Osteocyte (in vitro differentiated cells): ENCODE measurements around the gene MIXL1. TPM values are rescaled to one million over a fixed set of nuclear protein-coding genes. Genes with fewer than 3 reads are reported as not detected.
"Not testable (repeated sequence)": the region's sequence is repeated elsewhere in the genome, so short reads cannot be mapped to it uniquely, and the experiment has no call there.

Experiments used
- DNase-seq: peaks from one replicate; pipeline ENCODE4 v3.0.0; 2021; ENCODE audit warnings: mixed read lengths; ENCODE audit not compliant: unreplicated experiment; ENCODE audit errors: extremely low spot score
- H3K27ac Mint-ChIP-seq: one replicate; pipeline ENCODE4 v1.8.0; 2021; ENCODE audit warnings: mild to moderate bottlenecking, mixed read lengths; ENCODE audit not compliant: unreplicated experiment
- H3K27me3 Mint-ChIP-seq: one replicate; pipeline ENCODE4 v1.8.0; 2021; ENCODE audit warnings: mixed read lengths; ENCODE audit not compliant: unreplicated experiment
- H3K36me3 Mint-ChIP-seq: one replicate; pipeline ENCODE4 v1.8.0; 2021; ENCODE audit warnings: mixed read lengths; ENCODE audit not compliant: unreplicated experiment
- H3K4me1 Mint-ChIP-seq: one replicate; pipeline ENCODE4 v1.8.0; 2021; ENCODE audit warnings: mixed read lengths; ENCODE audit not compliant: unreplicated experiment
- H3K4me3 Mint-ChIP-seq: one replicate; pipeline ENCODE4 v1.8.0; 2021; ENCODE audit warnings: mild to moderate bottlenecking, moderate library complexity, mixed read lengths; ENCODE audit not compliant: unreplicated experiment
- H3K9me3 Mint-ChIP-seq: one replicate; pipeline ENCODE4 v1.8.0; 2021; ENCODE audit warnings: mixed read lengths; ENCODE audit not compliant: unreplicated experiment
- total RNA-seq: library from RNA; stranded (reverse); gene quantifications from 2 replicates; pipeline ENCODE4 v1.2.1, GENCODE V29; 2021
- TF ChIP-seq, protein P1 (sequence below): fragments of 200-600 bp; sonication (generic); IDR thresholded peaks from 2 replicates; pipeline ENCODE4 v1.5.0; 2021; ENCODE audit warnings: antibody characterized with exemption, mild to moderate bottlenecking, moderate library complexity

MIXL1 gene
- total RNA-seq, 1 donor from 2014 or later: not detected

DNA sequence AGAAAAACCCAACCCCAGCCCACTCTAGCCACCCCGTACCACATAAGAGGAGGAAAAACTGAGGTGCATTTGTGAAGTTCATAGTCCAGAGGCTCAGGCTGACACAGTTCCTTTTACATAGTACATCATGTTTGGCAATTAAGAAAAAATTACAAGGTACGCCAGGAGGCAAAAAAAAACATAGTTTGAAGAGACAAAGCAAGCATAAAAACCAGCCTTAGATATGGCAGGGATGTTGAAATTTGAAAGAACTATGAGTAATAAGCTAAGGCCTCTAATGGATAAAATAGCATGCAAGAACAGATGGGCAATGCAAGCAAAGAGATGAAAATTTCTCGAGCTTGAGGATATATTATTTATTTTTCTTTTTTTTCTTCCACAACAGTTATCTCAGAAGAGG is 31.9 kb downstream of the MIXL1 start:
- no peak for DNase-seq
- H3K9me3 Mint-ChIP-seq: peaks cover 5% of the 10 kb centered on the region

DNA sequence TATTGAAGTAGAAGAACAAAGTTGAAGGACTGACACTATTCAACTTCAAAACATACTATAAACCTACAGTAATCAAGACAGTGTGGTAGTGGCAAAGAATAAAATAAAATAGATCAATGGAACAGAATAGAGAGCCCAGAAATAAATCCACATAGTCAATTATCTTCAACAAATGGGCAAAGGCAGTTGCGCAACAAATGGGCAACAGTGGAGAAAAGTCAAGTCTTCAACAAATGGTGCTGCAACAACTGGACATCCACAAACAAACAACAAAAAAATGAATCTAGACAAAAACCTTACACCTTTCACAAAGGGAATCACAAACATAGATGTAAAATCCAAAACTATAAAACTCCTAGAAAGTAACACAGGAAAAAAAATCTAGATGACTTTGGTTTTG is 38.4 kb downstream of the MIXL1 start:
- Mint-ChIP-seq H3K36me3 (peaks cover 31% of the 10 kb centered on the region), H3K4me3 (no peak overlapping the region)
- no peak for DNase-seq

More for the DNA sequence above, 31.9 kb downstream of the MIXL1 start:
- H3K4me1 Mint-ChIP-seq: no peaks in the 10 kb centered on the region
- TF ChIP-seq, protein P1, sequence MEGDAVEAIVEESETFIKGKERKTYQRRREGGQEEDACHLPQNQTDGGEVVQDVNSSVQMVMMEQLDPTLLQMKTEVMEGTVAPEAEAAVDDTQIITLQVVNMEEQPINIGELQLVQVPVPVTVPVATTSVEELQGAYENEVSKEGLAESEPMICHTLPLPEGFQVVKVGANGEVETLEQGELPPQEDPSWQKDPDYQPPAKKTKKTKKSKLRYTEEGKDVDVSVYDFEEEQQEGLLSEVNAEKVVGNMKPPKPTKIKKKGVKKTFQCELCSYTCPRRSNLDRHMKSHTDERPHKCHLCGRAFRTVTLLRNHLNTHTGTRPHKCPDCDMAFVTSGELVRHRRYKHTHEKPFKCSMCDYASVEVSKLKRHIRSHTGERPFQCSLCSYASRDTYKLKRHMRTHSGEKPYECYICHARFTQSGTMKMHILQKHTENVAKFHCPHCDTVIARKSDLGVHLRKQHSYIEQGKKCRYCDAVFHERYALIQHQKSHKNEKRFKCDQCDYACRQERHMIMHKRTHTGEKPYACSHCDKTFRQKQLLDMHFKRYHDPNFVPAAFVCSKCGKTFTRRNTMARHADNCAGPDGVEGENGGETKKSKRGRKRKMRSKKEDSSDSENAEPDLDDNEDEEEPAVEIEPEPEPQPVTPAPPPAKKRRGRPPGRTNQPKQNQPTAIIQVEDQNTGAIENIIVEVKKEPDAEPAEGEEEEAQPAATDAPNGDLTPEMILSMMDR: no peak
- H3K4me3 Mint-ChIP-seq: no peak overlapping the region
- H3K27me3 Mint-ChIP-seq: no peaks in the 10 kb centered on the region
- H3K36me3 Mint-ChIP-seq: peaks cover 8% of the 10 kb centered on the region
- H3K27ac Mint-ChIP-seq: no peak overlapping the region

DNA sequence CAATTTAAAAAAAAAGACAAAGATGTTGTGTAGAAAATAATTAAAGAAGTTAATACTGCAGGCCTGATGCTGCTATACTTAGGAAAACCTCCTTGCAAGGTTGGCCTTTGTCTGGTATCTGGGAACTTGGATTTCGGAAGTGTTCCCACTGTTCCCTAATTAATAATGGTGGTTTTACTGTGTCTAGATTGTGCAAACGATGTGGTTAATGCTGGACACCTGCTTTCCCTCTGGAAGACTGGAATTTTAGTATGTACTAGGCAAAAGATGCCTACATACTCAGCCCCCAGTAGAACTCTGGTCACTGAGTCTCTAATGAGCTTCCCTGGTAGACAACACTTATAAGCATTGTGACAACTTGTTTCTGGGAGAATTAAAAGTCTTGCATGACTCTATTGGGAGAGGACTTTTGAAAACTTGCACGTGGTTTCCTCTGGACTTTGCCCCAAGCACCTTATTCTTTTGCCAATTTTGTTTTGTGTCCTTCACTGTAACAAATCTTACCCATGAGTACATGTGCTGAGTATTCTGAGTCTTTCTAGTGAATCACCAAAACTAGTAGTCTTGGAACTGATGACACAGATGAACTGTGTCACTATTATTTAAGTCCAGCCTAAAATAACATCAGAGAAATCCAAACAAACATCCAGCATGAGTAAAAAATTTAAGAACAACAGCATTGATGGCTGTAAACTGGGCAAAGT is 45.1 kb downstream of the MIXL1 start:
- H3K27ac Mint-ChIP-seq: no peak overlapping the region
- no peak overlapping the region for H3K4me3 Mint-ChIP-seq
- peaks cover 2% of the 10 kb centered on the region for H3K4me1 Mint-ChIP-seq
- H3K27me3 Mint-ChIP-seq: no peaks in the 10 kb centered on the region
- TF ChIP-seq, protein P1: no peak
- H3K9me3 Mint-ChIP-seq: no peaks in the 10 kb centered on the region
- no peak for DNase-seq
- H3K36me3 Mint-ChIP-seq: peaks cover 7% of the 10 kb centered on the region

More for the DNA sequence above, 38.4 kb downstream of the MIXL1 start:
- Mint-ChIP-seq H3K9me3 (peaks cover 21% of the 10 kb centered on the region), H3K27ac (no peak overlapping the region), H3K27me3 (no peaks in the 10 kb centered on the region), H3K4me1 (no peaks in the 10 kb centered on the region)
- TF ChIP-seq, protein P1: no peak

DNA sequence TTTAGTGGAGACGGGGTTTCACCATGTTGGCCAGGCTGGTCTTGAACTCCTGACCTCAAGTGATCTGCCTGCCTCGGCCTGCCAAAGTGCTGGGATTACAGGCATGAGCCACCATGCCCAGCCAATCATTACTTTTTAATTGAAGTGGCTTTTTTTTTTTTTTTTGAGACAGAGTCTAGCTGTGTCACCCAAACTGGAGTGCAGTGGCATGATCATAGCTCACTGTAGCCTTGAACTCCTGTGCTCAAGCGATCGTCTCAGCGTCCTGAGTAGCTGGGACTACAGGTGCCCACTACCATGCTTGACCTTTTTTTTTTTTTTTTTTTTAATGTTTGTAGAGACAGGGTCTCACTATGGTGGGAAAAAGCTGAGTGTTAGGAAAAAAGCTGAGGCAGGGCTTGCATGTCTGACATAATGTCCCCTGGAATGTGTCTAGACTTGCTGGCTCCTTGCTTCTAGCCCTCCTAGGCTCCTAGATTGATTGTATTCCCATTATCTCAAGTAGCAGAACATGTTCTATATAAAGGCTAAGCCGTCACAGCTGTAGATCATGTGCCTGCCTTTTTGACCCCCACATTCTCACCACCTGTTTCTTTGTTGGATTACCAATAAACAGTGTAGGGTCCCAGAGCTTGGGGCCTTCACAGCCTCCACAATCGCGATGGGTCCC is 48.9 kb downstream of the MIXL1 start:
- H3K9me3 Mint-ChIP-seq, DNase-seq, H3K27ac Mint-ChIP-seq, H3K27me3 Mint-ChIP-seq, H3K36me3 Mint-ChIP-seq, H3K4me3 Mint-ChIP-seq, H3K4me1 Mint-ChIP-seq: not testable (repeated sequence)

DNA sequence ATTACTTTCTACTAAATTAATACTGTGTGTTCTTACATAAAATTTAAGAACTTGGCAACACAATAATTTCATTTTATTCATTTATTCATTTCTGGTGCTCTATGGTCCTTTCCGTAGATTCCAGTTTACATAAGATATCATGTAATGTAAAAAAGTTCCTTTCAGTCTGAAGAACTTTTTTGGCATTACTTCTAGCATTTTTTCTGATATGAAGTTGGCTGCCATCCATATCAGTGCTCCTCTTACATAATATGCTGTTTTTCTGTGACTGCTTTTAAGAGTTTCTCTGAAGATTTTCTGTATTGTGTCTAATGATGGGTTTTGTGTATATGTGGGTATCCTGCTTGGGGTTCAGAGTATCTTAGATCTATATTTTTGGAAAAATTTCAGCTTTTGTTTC is 50.7 kb downstream of the MIXL1 start:
- no peaks in the 10 kb centered on the region for H3K9me3 Mint-ChIP-seq
- no peak overlapping the region for H3K4me3 Mint-ChIP-seq
- DNase-seq: no peak
- H3K27me3 Mint-ChIP-seq: no peaks in the 10 kb centered on the region
- H3K36me3 Mint-ChIP-seq: peaks cover 2% of the 10 kb centered on the region
- no peak overlapping the region for H3K27ac Mint-ChIP-seq
- H3K4me1 Mint-ChIP-seq: no peaks in the 10 kb centered on the region
- TF ChIP-seq, protein P1: no peak
